ENCODE data around the gene EVI5. TPM values are rescaled to one million over a fixed set of nuclear protein-coding genes. Genes with fewer than 3 reads are reported as not detected.
"Not testable (repeated sequence)": the region's sequence is repeated elsewhere in the genome, so short reads cannot be mapped to it uniquely, and the experiment has no call there.

EVI5 gene
- total RNA-seq, 1 experiment from 2014 or later = 31.6 TPM

- intact Hi-C loops (cut with micrococcal nuclease; ENCODE audit: unreplicated experiment) = no loop called here
- Histone ChIP-seq H3K36me3 (ENCODE audit: insufficient read depth, low read length, poor library complexity, severe bottlenecking) (no peaks in the 10 kb centered on the region), H3K4me1 (ENCODE audit: insufficient read depth, low read length, poor library complexity, severe bottlenecking) (no peaks in the 10 kb centered on the region), H3K4me3 (ENCODE audit: low read depth, low read length, poor library complexity, severe bottlenecking) (no peak overlapping the region), H3K9me3 (ENCODE audit: low read depth, low read length, poor library complexity, severe bottlenecking) (peaks cover 19% of the 10 kb centered on the region), H3K27ac (ENCODE audit: low read depth, low read length, poor library complexity, severe bottlenecking) (no peak overlapping the region), H3K27me3 (replicated peaks; ENCODE audit: insufficient read depth, low read depth, low read length, poor library complexity) (no peaks in the 10 kb centered on the region)
- TF ChIP-seq EZH2 (IDR thresholded peaks at IDR 0.05; ENCODE audit: borderline replicate concordance, low read depth, low read length, poor library complexity, severe bottlenecking) = no peak
- TF ChIP-seq, protein P1, sequence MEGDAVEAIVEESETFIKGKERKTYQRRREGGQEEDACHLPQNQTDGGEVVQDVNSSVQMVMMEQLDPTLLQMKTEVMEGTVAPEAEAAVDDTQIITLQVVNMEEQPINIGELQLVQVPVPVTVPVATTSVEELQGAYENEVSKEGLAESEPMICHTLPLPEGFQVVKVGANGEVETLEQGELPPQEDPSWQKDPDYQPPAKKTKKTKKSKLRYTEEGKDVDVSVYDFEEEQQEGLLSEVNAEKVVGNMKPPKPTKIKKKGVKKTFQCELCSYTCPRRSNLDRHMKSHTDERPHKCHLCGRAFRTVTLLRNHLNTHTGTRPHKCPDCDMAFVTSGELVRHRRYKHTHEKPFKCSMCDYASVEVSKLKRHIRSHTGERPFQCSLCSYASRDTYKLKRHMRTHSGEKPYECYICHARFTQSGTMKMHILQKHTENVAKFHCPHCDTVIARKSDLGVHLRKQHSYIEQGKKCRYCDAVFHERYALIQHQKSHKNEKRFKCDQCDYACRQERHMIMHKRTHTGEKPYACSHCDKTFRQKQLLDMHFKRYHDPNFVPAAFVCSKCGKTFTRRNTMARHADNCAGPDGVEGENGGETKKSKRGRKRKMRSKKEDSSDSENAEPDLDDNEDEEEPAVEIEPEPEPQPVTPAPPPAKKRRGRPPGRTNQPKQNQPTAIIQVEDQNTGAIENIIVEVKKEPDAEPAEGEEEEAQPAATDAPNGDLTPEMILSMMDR (conservative IDR thresholded peaks at IDR 0.05; ENCODE audit: low read depth, low read length) = no peak
- ChIA-PET CTCF (no interaction called here), POLR2A (ENCODE audit: low non-redundant PET) (no interaction called here)
- no TSS peak for BruUV-seq (replicated peaks)
- DNase-seq (ENCODE audit: low spot score) = no peak
These were observed 131.1 kb downstream of the EVI5 start for GRCh38 chr1:92653605-92654381.

GRCh38 chr1:92640686-92641085 is 144.2 kb downstream of the EVI5 start:
- intact Hi-C loops (cut with micrococcal nuclease; ENCODE audit: unreplicated experiment); DNase-seq (ENCODE audit: low spot score); H3K4me1 ChIP-seq (ENCODE audit: insufficient read depth, low read length, poor library complexity, severe bottlenecking); POLR2A ChIA-PET (ENCODE audit: low non-redundant PET); BruUV-seq (replicated peaks); H3K4me3 ChIP-seq (ENCODE audit: low read depth, low read length, poor library complexity, severe bottlenecking); H3K27ac ChIP-seq (ENCODE audit: low read depth, low read length, poor library complexity, severe bottlenecking); H3K9me3 ChIP-seq (ENCODE audit: low read depth, low read length, poor library complexity, severe bottlenecking); CTCF ChIA-PET; H3K36me3 ChIP-seq (ENCODE audit: insufficient read depth, low read length, poor library complexity, severe bottlenecking); H3K27me3 ChIP-seq (replicated peaks; ENCODE audit: insufficient read depth, low read depth, low read length, poor library complexity): not testable (repeated sequence)

DNA sequence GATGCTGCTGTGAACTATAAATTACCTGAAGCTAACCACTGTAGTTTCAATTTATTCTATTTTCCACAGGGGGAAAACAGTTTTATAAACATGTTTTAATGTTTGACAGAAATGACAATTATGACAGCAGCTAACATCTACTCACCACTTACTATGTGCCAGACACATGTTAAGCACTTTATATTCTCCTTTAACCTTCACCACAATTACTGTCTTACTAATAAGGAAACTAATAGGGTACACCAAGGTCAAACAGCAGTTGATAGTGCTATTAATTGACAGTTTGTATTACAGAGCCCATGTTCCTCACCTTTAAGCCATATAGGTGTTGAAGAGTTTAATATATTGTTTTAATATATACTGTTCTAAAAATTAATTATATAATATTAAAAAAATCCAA is 146.4 kb downstream of the EVI5 start:
- no TSS peak for BruUV-seq (replicated peaks)
- ChIA-PET POLR2A (ENCODE audit: low non-redundant PET) (no interaction called here), CTCF (no interaction called here)
- TF ChIP-seq, protein P1 (conservative IDR thresholded peaks at IDR 0.05; ENCODE audit: low read depth, low read length) = no peak
- TF ChIP-seq EZH2 (IDR thresholded peaks at IDR 0.05; ENCODE audit: borderline replicate concordance, low read depth, low read length, poor library complexity, severe bottlenecking) = no peak
- no peaks in the 10 kb centered on the region for H3K4me1 ChIP-seq (ENCODE audit: insufficient read depth, low read length, poor library complexity, severe bottlenecking)
- no peaks in the 10 kb centered on the region for H3K9me3 ChIP-seq (ENCODE audit: low read depth, low read length, poor library complexity, severe bottlenecking)
- no peaks in the 10 kb centered on the region for H3K27me3 ChIP-seq (replicated peaks; ENCODE audit: insufficient read depth, low read depth, low read length, poor library complexity)
- intact Hi-C loops (cut with micrococcal nuclease; ENCODE audit: unreplicated experiment) = no loop called here
- no peaks in the 10 kb centered on the region for H3K36me3 ChIP-seq (ENCODE audit: insufficient read depth, low read length, poor library complexity, severe bottlenecking)
- H3K4me3 ChIP-seq (ENCODE audit: low read depth, low read length, poor library complexity, severe bottlenecking) = no peak overlapping the region
- no peak overlapping the region for H3K27ac ChIP-seq (ENCODE audit: low read depth, low read length, poor library complexity, severe bottlenecking)
- DNase-seq (ENCODE audit: low spot score) = no peak

DNA sequence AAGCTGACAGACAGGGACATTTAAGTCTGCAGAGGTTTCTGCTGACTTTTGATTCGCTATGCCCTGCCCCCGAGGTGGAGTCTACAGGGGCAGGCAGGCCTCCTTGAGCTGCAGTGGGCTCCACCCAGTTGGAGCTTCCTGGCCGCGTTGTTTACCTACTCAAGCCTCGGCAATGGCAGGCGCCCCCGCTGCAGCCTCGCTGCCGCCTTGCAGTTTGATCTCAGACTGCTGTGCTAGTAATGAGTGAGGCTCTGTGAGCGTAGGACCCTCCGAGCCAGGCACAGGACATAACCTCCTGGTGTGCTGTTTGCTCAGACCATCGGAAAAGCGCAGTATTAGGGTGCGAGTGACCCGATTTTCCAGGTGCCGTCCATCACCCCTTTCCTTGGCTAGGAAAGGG is 149.7 kb downstream of the EVI5 start:
- BruUV-seq (replicated peaks); H3K36me3 ChIP-seq (ENCODE audit: insufficient read depth, low read length, poor library complexity, severe bottlenecking); POLR2A ChIA-PET (ENCODE audit: low non-redundant PET); H3K9me3 ChIP-seq (ENCODE audit: low read depth, low read length, poor library complexity, severe bottlenecking); H3K4me1 ChIP-seq (ENCODE audit: insufficient read depth, low read length, poor library complexity, severe bottlenecking); DNase-seq (ENCODE audit: low spot score); H3K27me3 ChIP-seq (replicated peaks; ENCODE audit: insufficient read depth, low read depth, low read length, poor library complexity); H3K4me3 ChIP-seq (ENCODE audit: low read depth, low read length, poor library complexity, severe bottlenecking); intact Hi-C loops (cut with micrococcal nuclease; ENCODE audit: unreplicated experiment); CTCF ChIA-PET; H3K27ac ChIP-seq (ENCODE audit: low read depth, low read length, poor library complexity, severe bottlenecking): not testable (repeated sequence)
